GM19372 (cell line): ENCODE measurements around the gene HHATL.
"Not testable (repeated sequence)": the region's sequence is repeated elsewhere in the genome, so short reads cannot be mapped to it uniquely, and the experiment has no call there.

Experiments used
- ATAC-seq: cut with Tn5 transposase; IDR thresholded peaks from one replicate; pipeline ENCODE4 v1.9.1; 2021; ENCODE audit warnings: mild to moderate bottlenecking, low read depth, moderate library complexity; ENCODE audit not compliant: unreplicated experiment

Gene HHATL

DNA sequence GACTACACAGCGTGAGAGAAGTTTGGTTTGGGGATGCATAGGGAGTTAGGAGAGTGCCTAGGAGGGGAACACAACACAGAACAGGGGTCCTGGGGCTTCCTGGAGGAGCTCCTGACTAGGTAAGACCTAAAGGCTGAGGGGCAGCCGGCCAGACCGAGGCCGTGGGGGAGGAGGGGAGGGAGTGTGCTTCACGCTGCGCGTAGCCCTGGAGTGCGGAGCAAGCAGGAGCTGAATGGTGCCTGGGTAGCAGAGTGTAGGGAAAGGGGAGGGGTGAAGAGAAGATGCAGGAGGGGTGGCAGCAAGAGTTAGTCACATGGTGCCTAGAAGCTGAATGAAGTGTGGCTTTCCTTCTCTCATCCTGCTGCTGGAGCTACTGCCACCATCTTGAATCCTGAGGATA is 32.4 kb upstream of the HHATL start:
- no peak for ATAC-seq

DNA sequence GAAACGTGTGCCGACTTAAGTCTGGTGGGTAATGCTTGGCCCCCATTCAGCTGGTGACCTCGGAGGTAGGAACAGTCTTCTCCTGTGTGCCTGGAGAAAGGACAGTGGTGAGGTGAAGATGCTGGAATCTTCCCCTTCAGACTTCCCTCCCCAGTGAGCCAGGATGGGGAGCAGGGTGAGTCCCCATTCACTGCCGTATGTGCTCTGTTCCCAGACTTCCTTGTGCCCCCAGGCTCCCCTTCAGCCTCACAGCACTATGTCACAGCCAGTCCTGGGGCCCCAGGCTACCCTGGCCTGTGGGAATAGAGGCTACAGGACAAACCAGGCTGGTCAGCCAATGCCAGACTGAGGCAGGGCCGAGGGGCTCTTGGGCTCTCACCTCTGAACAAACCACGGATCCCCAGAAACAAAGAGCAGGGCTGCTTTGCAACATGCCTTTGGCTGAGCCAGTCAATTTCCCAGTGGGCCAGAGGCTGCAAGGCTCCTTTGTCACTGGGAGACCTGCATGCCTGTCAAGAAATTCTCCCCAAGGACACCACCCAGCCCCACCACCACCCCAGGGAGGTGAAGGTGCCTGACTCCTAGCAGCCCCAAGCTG is 31.8 kb upstream of the HHATL start:
- ATAC-seq = no peak

- ATAC-seq = no peak
These were observed 31.1 kb upstream of the HHATL start for GRCh38 chr3:42733501-42734262.

DNA sequence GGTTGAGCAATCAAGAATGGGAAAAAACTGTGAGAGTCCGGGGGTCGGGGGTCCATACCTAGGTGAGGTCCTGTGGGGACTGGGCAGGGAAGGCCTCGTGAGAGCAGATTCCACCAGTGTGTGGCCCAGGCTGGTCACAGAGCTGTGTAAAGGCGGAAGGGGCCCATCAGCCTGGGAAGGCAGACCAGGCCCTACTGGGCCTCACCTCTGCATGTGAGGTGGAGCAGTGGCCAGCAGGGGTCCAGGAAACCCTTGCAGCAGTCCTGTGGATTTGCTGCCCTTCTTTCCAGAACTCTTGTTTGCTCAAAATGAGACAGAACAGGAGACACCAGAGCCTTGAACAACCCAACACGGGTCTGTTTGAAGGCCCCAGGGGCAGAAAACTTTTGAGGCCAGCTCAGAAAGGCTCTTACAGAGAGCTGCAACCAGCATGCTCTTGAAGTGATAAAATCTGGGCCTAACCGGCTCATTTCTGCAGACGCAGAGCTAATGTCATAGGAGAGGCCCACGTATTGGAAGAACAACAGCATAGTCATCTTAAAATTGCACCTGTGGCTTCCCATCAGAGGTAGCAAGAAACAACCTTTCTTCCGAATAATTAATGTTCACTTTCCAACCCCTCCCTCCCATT is 30.3 kb upstream of the HHATL start:
- no peak for ATAC-seq

- no peak for ATAC-seq
These were observed 29.7 kb upstream of the HHATL start for GRCh38 chr3:42732196-42732828.

- no peak for ATAC-seq
These were observed 29.0 kb upstream of the HHATL start for GRCh38 chr3:42731476-42732195.

- ATAC-seq = no peak
These were observed 28.3 kb upstream of the HHATL start for GRCh38 chr3:42730706-42731420.

- no peak for ATAC-seq
These were observed 27.7 kb upstream of the HHATL start for GRCh38 chr3:42730294-42730693.

GRCh38 chr3:42729404-42730145 is 27.0 kb upstream of the HHATL start:
- ATAC-seq = no peak

DNA sequence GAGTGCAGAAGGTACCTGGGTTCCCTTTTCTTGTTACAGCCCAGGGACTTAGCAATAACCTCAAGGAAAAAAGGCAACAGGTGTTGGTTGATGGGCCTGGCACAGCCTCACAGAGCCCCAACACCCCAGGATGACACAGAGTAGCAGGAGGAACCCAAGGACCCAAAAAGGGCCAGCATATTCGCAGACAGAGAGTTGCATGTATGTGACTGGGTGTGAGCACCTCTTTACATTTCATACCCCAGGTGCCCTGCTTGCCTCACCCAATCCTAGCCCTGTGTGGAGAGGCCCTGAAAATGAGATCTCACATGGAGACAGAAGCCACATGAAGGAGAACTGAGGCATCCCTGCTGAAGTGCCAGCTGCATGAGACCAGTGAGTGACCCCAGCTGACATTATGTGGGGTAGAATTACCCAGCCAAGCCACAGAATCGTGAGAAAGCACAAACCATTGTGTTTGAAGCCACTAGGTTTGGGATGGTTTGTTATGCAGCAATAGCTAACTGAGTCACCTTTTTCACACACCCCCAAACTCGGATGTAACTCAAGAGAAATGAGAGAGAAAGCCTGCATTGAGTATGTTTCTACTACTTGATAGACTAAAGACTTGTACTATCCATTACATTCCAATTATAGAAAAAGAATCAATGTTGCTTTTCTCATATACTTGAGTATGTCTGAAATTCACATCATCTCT is 26.2 kb upstream of the HHATL start:
- no peak for ATAC-seq

DNA sequence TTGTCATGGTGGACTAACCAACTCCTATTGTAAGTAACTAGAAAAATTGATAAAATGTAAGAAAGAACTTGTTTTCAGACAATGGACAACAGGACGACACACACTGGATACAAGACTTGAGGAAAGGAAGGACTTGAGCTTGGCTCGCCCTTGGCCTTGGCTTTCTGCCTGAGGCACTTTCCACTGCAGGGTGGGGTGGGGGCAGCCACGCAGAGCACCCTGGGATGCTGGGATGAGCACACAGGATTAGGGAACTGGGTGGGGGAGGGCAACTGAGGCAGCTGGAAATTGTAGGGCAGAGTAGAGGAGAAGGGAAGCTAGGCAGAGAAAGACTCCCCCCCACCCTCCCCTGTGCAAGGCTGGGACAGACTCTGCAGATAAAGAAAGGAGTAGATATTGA is 25.5 kb upstream of the HHATL start:
- no peak for ATAC-seq

- no peak for ATAC-seq
These were observed 22.9 kb upstream of the HHATL start for GRCh38 chr3:42725454-42725853.

GRCh38 chr3:42723219-42723618 is 20.6 kb upstream of the HHATL start:
- no peak for ATAC-seq

GRCh38 chr3:42722442-42722841 is 19.8 kb upstream of the HHATL start:
- not testable (repeated sequence) for ATAC-seq

- ATAC-seq = no peak
These were observed 19.1 kb upstream of the HHATL start for GRCh38 chr3:42721690-42722089.

- no peak for ATAC-seq
These were observed 17.5 kb upstream of the HHATL start for GRCh38 chr3:42720126-42720525.

- no peak for ATAC-seq
These were observed 16.4 kb upstream of the HHATL start for GRCh38 chr3:42719002-42719401.

DNA sequence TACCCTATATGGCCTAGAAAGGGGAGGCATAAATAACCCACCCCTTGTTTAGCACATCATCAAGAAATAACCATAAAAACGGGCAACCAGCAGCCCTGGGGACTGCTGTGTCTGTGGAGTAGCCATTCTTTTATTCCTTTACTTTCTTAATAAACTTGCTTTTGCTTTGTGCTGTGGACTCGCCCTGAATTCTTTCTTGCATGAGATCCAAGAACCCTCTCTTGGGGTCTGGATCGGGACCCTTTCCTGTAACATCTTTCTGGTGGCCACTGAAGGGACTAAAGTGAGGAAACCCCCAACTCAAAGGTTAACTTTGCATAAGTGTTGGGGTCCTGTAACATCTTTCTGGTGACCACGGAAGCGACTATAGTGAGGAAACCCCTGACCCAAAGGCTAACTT is 15.7 kb upstream of the HHATL start:
- no peak for ATAC-seq

GRCh38 chr3:42717306-42717705 is 14.7 kb upstream of the HHATL start:
- no peak for ATAC-seq
